IPS-20b (cell line): ENCODE data around the gene LRRC8D.
A peak's percentile ranks its signal among the peaks of the same experiment; 100 is the strongest.

Source experiments
- H3K27ac ChIP-seq: one replicate; pipeline ENCODE4 v1.5.1; 2013; ENCODE audit warnings: low read length
- H3K27me3 ChIP-seq: 2 replicates; pipeline ENCODE4 v1.6.1; 2013; ENCODE audit warnings: mild to moderate bottlenecking, low read length, inconsistent platforms; ENCODE audit not compliant: insufficient read depth
- H3K36me3 ChIP-seq: 2 replicates; pipeline ENCODE4 v1.6.1; 2013; ENCODE audit warnings: low read depth, mild to moderate bottlenecking, inconsistent platforms, low read length, moderate library complexity; ENCODE audit not compliant: insufficient read depth
- H3K4me1 ChIP-seq: 2 replicates; pipeline ENCODE4 v1.6.1; 2013; ENCODE audit warnings: mild to moderate bottlenecking, control low read depth, inconsistent platforms, low read length, moderate library complexity; ENCODE audit not compliant: insufficient read depth
- H3K4me3 ChIP-seq: 2 replicates; pipeline ENCODE4 v1.5.1; 2013; ENCODE audit warnings: mild to moderate bottlenecking, low read length, inconsistent platforms
- H3K9ac ChIP-seq: 2 replicates; pipeline ENCODE4 v1.6.1; 2013; ENCODE audit warnings: low read depth, mild to moderate bottlenecking, inconsistent platforms, low read length, moderate library complexity
- H3K9me3 ChIP-seq: 2 replicates; pipeline ENCODE4 v1.6.1; 2013; ENCODE audit warnings: mild to moderate bottlenecking, low read depth, low read length, inconsistent platforms; ENCODE audit not compliant: insufficient read depth

LRRC8D gene

GRCh38 chr1:89904219-89904980 lies 83.6 kb downstream of the LRRC8D start:
- Histone ChIP-seq H3K4me3 (no peak overlapping the region), H3K27ac (peak overlapping the region; percentile 24), H3K9me3 (no peaks in the 10 kb centered on the region), H3K4me1 (peaks cover 45% of the 10 kb centered on the region), H3K27me3 (no peaks in the 10 kb centered on the region), H3K36me3 (0 out of 2 replicates have a peak, but pooled peaks cover under 1% of the 10 kb centered on the region), H3K9ac (0 out of 2 replicates have a peak overlapping the region, but pooled peaks have one; percentile 28)

GRCh38 chr1:89905395-89906058 lies 84.7 kb downstream of the LRRC8D start:
- H3K27ac ChIP-seq, result peak overlapping the region; percentile 51
- peak overlapping the region; percentile 57; the same call in 1 of the 2 replicates for H3K9ac ChIP-seq
- H3K36me3 ChIP-seq, result no peaks in the 10 kb centered on the region
- H3K9me3 ChIP-seq, result no peaks in the 10 kb centered on the region
- H3K4me3 ChIP-seq, result peak overlapping the region; percentile 1; the same call in 1 of the 2 replicates
- H3K27me3 ChIP-seq, result no peaks in the 10 kb centered on the region
- H3K4me1 ChIP-seq, result peaks cover 51% of the 10 kb centered on the region

- Histone ChIP-seq H3K4me3 (no peak overlapping the region), H3K4me1 (peaks cover 54% of the 10 kb centered on the region), H3K36me3 (no peaks in the 10 kb centered on the region), H3K27me3 (no peaks in the 10 kb centered on the region), H3K27ac (peak overlapping the region; percentile 51), H3K9ac (peak overlapping the region; percentile 57; the same call in 1 of the 2 replicates), H3K9me3 (no peaks in the 10 kb centered on the region)
These were observed 85.3 kb downstream of the LRRC8D start for GRCh38 chr1:89906088-89906487.

GRCh38 chr1:89907727-89908212 lies 86.9 kb downstream of the LRRC8D start:
- no peak overlapping the region for H3K27ac ChIP-seq
- H3K4me3 ChIP-seq, result no peak overlapping the region
- no peaks in the 10 kb centered on the region for H3K27me3 ChIP-seq
- H3K36me3 ChIP-seq, result no peaks in the 10 kb centered on the region
- no peak overlapping the region for H3K9ac ChIP-seq
- no peaks in the 10 kb centered on the region for H3K9me3 ChIP-seq
- H3K4me1 ChIP-seq, result peaks cover 68% of the 10 kb centered on the region

- Histone ChIP-seq H3K27me3 (no peaks in the 10 kb centered on the region), H3K9ac (no peak overlapping the region), H3K4me3 (no peak overlapping the region), H3K36me3 (no peaks in the 10 kb centered on the region), H3K27ac (no peak overlapping the region), H3K4me1 (peaks cover 74% of the 10 kb centered on the region), H3K9me3 (no peaks in the 10 kb centered on the region)
These were observed 87.4 kb downstream of the LRRC8D start for GRCh38 chr1:89908273-89908671.

- H3K9ac ChIP-seq, result no peak overlapping the region
- H3K9me3 ChIP-seq, result no peaks in the 10 kb centered on the region
- no peak overlapping the region for H3K27ac ChIP-seq
- no peak overlapping the region for H3K4me3 ChIP-seq
- H3K36me3 ChIP-seq, result no peaks in the 10 kb centered on the region
- H3K4me1 ChIP-seq, result peaks cover 77% of the 10 kb centered on the region
- H3K27me3 ChIP-seq, result no peaks in the 10 kb centered on the region
These were observed 88.0 kb downstream of the LRRC8D start for GRCh38 chr1:89908672-89909436.

- peaks cover 64% of the 10 kb centered on the region for H3K4me1 ChIP-seq
- peak overlapping the region; percentile 58 for H3K27ac ChIP-seq
These were observed 89.4 kb downstream of the LRRC8D start for GRCh38 chr1:89910268-89910667.

GRCh38 chr1:89910780-89911179 lies 89.9 kb downstream of the LRRC8D start:
- H3K4me1 ChIP-seq, result peaks cover 61% of the 10 kb centered on the region
- H3K27me3 ChIP-seq, result no peaks in the 10 kb centered on the region
- peak overlapping the region; percentile 58 for H3K27ac ChIP-seq
- H3K9ac ChIP-seq, result peak overlapping the region; percentile 71; the same call in 1 of the 2 replicates
- H3K36me3 ChIP-seq, result no peaks in the 10 kb centered on the region
- no peaks in the 10 kb centered on the region for H3K9me3 ChIP-seq
- H3K4me3 ChIP-seq, result peak overlapping the region; percentile 35

More at GRCh38 chr1:89910268-89910667, 89.4 kb downstream of the LRRC8D start:
- H3K27me3 ChIP-seq, result no peaks in the 10 kb centered on the region
- no peaks in the 10 kb centered on the region for H3K9me3 ChIP-seq
- H3K4me3 ChIP-seq, result peak overlapping the region; percentile 35; the same call in 1 of the 2 replicates
- H3K9ac ChIP-seq, result peak overlapping the region; percentile 66; the same call in 1 of the 2 replicates
- H3K36me3 ChIP-seq, result no peaks in the 10 kb centered on the region

- Histone ChIP-seq H3K4me3 (peak overlapping the region; percentile 27), H3K27me3 (no peaks in the 10 kb centered on the region), H3K9me3 (no peaks in the 10 kb centered on the region), H3K36me3 (no peaks in the 10 kb centered on the region), H3K27ac (peak overlapping the region; percentile 26), H3K4me1 (peaks cover 55% of the 10 kb centered on the region), H3K9ac (peak overlapping the region; percentile 71; the same call in 1 of the 2 replicates)
These were observed 90.6 kb downstream of the LRRC8D start for GRCh38 chr1:89911191-89911991.

GRCh38 chr1:89912073-89912472 lies 91.2 kb downstream of the LRRC8D start:
- H3K9me3 ChIP-seq, result no peaks in the 10 kb centered on the region
- peak overlapping the region; percentile 71; the same call in 1 of the 2 replicates for H3K9ac ChIP-seq
- peaks cover 49% of the 10 kb centered on the region for H3K4me1 ChIP-seq
- H3K27ac ChIP-seq, result peak overlapping the region; percentile 26
- peak overlapping the region; percentile 27 for H3K4me3 ChIP-seq
- H3K36me3 ChIP-seq, result no peaks in the 10 kb centered on the region
- no peaks in the 10 kb centered on the region for H3K27me3 ChIP-seq
